ENCODE data around the gene OR6T1.

GRCh38 chr11:123979311-123979710 is 35.7 kb upstream of the OR6T1 start:
- TF ChIP-seq, protein P1, sequence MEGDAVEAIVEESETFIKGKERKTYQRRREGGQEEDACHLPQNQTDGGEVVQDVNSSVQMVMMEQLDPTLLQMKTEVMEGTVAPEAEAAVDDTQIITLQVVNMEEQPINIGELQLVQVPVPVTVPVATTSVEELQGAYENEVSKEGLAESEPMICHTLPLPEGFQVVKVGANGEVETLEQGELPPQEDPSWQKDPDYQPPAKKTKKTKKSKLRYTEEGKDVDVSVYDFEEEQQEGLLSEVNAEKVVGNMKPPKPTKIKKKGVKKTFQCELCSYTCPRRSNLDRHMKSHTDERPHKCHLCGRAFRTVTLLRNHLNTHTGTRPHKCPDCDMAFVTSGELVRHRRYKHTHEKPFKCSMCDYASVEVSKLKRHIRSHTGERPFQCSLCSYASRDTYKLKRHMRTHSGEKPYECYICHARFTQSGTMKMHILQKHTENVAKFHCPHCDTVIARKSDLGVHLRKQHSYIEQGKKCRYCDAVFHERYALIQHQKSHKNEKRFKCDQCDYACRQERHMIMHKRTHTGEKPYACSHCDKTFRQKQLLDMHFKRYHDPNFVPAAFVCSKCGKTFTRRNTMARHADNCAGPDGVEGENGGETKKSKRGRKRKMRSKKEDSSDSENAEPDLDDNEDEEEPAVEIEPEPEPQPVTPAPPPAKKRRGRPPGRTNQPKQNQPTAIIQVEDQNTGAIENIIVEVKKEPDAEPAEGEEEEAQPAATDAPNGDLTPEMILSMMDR (IDR thresholded peaks at IDR 0.05; ENCODE audit: insufficient read depth, low read depth, low read length), result no peak
- no peak for TF ChIP-seq EZH2 (IDR thresholded peaks at IDR 0.05; ENCODE audit: insufficient read depth, low read length)

Measured in astrocyte (in vitro differentiated cells and primary cell).